Fibroblast of villous mesenchyme (primary cell): ENCODE data around the gene SUPT3H. TPM values are rescaled to one million over a fixed set of nuclear protein-coding genes. Genes with fewer than 3 reads are reported as not detected.

Experiments used
- DNase-seq: peaks from one replicate; pipeline ENCODE4 v3.0.0-alpha.2; 2010; ENCODE audit warnings: low read depth
- H3K4me3 ChIP-seq: 2 replicates; pipeline ENCODE4 v1.5.1; 2011; ENCODE audit warnings: low read depth, mild to moderate bottlenecking, low read length
- CTCF ChIP-seq: IDR thresholded peaks from 2 replicates; pipeline ENCODE4 v1.5.1; 2012; ENCODE audit warnings: low read depth, mild to moderate bottlenecking, low read length; ENCODE audit not compliant: insufficient read depth
- total RNA-seq: library from RNA; depleted of rRNA; stranded (reverse); fragments of >200 nt; gene quantifications from 2 replicates; pipeline ENCODE4 v1.2.3, GENCODE V29; 2012

The SUPT3H gene
- total RNA-seq, 1 donor = 7.8 TPM

GRCh38 chr6:44974511-44974910 lies 403.2 kb downstream of the SUPT3H start:
- TF ChIP-seq CTCF = no peak
- H3K4me3 ChIP-seq = no peak overlapping the region
- DNase-seq = no peak

GRCh38 chr6:44972709-44973108 lies 405.0 kb downstream of the SUPT3H start:
- no peak for TF ChIP-seq CTCF
- H3K4me3 ChIP-seq = no peak overlapping the region
- DNase-seq = no peak

GRCh38 chr6:44969446-44970185 lies 408.1 kb downstream of the SUPT3H start:
- H3K4me3 ChIP-seq = no peak overlapping the region
- no peak for TF ChIP-seq CTCF
- DNase-seq = no peak

- no peak for TF ChIP-seq CTCF
- DNase-seq = no peak
- H3K4me3 ChIP-seq = no peak overlapping the region
Measured at GRCh38 chr6:44967481-44967880, 410.3 kb downstream of the SUPT3H start.

- DNase-seq = peak; percentile 66
- TF ChIP-seq CTCF = no peak
- H3K4me3 ChIP-seq = no peak overlapping the region
Measured at GRCh38 chr6:44966449-44967092, 411.2 kb downstream of the SUPT3H start.

GRCh38 chr6:44965708-44966107 lies 412.0 kb downstream of the SUPT3H start:
- no peak overlapping the region for H3K4me3 ChIP-seq
- TF ChIP-seq CTCF = no peak
- DNase-seq = no peak
